ENCODE measurements around the gene POU6F2. TPM values are rescaled to one million over a fixed set of nuclear protein-coding genes. Genes with fewer than 3 reads are reported as not detected.

POU6F2 gene
- total RNA-seq, 4 donors from 2014 or later = not detected

DNA sequence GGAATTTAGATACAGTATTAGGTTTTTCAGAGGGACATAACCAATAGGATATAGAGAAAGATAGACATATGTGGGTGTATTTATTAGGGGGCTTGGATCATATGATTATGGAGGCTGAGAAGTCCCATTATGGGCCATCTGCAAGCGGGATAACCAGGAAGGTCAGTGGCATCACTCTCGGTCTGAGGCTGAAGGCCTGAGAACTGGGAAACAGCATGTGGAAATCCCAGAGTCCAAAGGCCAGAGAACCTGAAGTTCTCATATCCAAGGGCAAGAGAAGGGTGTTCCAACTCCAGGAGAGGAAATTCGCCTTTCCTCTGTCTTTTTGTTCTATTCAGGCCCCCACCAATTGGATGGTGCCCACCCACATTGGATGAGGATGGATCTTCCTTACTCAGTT, 180.7 kb downstream of the POU6F2 start:
- no peaks in the 10 kb centered on the region for H3K4me1 ChIP-seq
- DNase-seq (no peak), ATAC-seq (no peak)
- no peaks in the 10 kb centered on the region for H3K9me3 ChIP-seq
- no peaks in the 10 kb centered on the region for H3K27me3 ChIP-seq
- in situ Hi-C loops (cut with MboI; ENCODE audit: low sequenced_read_pairs in 4 of 4) (no loop called here), intact Hi-C loops (cut with DNase I; ENCODE audit: low total_unique reads) (no loop called here)
- no peak for TF ChIP-seq POLR2A (IDR thresholded peaks at IDR 0.05)
- TF ChIP-seq, protein P1, sequence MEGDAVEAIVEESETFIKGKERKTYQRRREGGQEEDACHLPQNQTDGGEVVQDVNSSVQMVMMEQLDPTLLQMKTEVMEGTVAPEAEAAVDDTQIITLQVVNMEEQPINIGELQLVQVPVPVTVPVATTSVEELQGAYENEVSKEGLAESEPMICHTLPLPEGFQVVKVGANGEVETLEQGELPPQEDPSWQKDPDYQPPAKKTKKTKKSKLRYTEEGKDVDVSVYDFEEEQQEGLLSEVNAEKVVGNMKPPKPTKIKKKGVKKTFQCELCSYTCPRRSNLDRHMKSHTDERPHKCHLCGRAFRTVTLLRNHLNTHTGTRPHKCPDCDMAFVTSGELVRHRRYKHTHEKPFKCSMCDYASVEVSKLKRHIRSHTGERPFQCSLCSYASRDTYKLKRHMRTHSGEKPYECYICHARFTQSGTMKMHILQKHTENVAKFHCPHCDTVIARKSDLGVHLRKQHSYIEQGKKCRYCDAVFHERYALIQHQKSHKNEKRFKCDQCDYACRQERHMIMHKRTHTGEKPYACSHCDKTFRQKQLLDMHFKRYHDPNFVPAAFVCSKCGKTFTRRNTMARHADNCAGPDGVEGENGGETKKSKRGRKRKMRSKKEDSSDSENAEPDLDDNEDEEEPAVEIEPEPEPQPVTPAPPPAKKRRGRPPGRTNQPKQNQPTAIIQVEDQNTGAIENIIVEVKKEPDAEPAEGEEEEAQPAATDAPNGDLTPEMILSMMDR (IDR thresholded peaks at IDR 0.05 in 4 of 5, conservative IDR thresholded peaks at IDR 0.05 in 1 of 5) = no peak
- no peak overlapping the region for H3K27ac ChIP-seq
- no peaks in the 10 kb centered on the region for H3K36me3 ChIP-seq
- H3K4me3 ChIP-seq = no peak overlapping the region

DNA sequence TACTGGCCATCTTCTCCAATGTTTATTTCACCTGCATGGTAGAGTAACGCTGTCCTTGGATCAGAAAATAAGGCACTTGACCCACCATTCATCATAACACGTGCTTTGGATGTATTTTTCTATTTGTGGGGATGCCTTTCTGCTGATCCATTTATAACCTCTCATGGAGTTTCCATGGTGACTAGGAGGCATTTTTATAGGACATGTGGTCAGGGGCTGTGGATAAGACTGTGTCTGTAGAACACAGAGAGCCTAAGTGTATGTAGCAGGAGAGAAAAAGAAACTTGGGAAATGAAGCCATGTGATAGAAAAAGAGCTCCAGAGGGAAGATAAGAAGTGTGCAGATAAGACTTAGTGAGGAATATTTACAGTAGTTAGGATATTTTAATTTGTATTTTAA, 184.2 kb downstream of the POU6F2 start:
- no peaks in the 10 kb centered on the region for H3K4me1 ChIP-seq
- H3K4me3 ChIP-seq = no peak overlapping the region
- TF ChIP-seq POLR2A (IDR thresholded peaks at IDR 0.05) = no peak
- TF ChIP-seq, protein P1 (IDR thresholded peaks at IDR 0.05 in 4 of 5, conservative IDR thresholded peaks at IDR 0.05 in 1 of 5) = no peak
- H3K9me3 ChIP-seq = no peaks in the 10 kb centered on the region
- DNase-seq (no peak), ATAC-seq (no peak)
- no peaks in the 10 kb centered on the region for H3K36me3 ChIP-seq
- H3K27ac ChIP-seq = no peak overlapping the region
- H3K27me3 ChIP-seq = no peaks in the 10 kb centered on the region
- intact Hi-C loops (cut with DNase I; ENCODE audit: low total_unique reads) (no loop called here), in situ Hi-C loops (cut with MboI; ENCODE audit: low sequenced_read_pairs in 4 of 4) (no loop called here)

DNA sequence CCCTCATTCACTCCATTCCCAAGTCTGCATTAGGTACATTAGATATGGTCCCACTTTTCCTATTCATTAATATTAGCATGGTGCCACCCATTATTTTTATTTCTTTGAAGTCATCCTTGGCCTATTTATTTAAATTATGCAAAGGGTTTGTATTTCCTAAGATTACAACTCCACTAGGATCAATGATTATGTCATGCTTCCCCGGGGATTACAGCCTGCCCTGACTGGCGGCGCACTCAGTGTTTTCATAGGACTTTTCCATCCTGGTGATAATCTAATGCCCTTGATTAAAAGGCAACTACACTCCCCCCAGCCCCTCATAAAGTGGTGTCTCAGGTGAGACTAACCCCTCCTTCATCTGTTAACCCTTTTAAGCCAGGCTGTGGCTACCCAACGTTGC, 187.2 kb downstream of the POU6F2 start:
- TF ChIP-seq, protein P1 (IDR thresholded peaks at IDR 0.05 in 4 of 5, conservative IDR thresholded peaks at IDR 0.05 in 1 of 5) = no peak
- no peak for TF ChIP-seq POLR2A (IDR thresholded peaks at IDR 0.05)
- intact Hi-C loops (cut with DNase I; ENCODE audit: low total_unique reads) = no loop called here
- DNase-seq (no peak), ATAC-seq (no peak)
- in situ Hi-C loops (cut with MboI; ENCODE audit: low sequenced_read_pairs in 4 of 4) = no loop called here
- Histone ChIP-seq H3K9me3 (no peaks in the 10 kb centered on the region), H3K36me3 (no peaks in the 10 kb centered on the region), H3K27ac (no peak overlapping the region), H3K4me3 (no peak overlapping the region), H3K27me3 (no peaks in the 10 kb centered on the region), H3K4me1 (no peaks in the 10 kb centered on the region)

DNA sequence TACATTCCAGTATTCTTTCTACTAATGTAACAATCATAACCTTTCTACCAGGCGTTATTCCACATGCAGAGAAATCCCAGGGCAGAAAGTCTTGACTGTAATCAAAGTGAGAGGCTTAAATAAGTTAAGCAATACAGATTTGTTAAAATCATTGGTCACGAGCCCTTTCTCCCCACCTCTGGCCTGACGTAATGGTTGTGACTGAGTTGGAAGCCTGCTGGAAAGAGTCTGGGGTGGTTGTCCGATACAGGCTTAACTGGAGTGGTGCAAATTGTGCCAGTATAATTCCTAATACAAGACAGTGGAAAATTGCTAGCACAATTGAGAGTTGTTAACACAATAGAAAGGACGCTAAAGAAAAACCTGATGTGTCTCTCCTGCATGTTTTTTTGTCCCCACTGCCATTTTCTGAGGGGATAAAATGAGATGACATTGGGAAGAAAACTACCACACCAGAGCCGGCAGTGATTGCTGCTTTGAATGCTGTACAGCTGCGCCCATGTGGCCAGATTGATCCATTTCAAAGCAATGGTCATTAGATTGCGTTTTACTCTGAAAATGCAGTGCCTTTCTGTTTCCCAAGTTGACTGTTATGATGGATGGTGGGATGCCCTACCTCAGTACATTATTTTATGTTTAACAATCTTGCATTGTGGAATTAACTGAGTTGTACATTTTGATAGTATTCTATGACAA, 190.8 kb downstream of the POU6F2 start:
- Histone ChIP-seq H3K4me1 (no peaks in the 10 kb centered on the region), H3K27ac (no peak overlapping the region), H3K9me3 (no peaks in the 10 kb centered on the region), H3K27me3 (no peaks in the 10 kb centered on the region), H3K4me3 (no peak overlapping the region), H3K36me3 (no peaks in the 10 kb centered on the region)
- TF ChIP-seq, protein P1 (IDR thresholded peaks at IDR 0.05 in 4 of 5, conservative IDR thresholded peaks at IDR 0.05 in 1 of 5) = no peak
- no peak for TF ChIP-seq POLR2A (IDR thresholded peaks at IDR 0.05)
- in situ Hi-C loops (cut with MboI; ENCODE audit: low sequenced_read_pairs in 4 of 4) (no loop called here), intact Hi-C loops (cut with DNase I; ENCODE audit: low total_unique reads) (no loop called here)
- DNase-seq = no peak
- no peak for ATAC-seq

DNA sequence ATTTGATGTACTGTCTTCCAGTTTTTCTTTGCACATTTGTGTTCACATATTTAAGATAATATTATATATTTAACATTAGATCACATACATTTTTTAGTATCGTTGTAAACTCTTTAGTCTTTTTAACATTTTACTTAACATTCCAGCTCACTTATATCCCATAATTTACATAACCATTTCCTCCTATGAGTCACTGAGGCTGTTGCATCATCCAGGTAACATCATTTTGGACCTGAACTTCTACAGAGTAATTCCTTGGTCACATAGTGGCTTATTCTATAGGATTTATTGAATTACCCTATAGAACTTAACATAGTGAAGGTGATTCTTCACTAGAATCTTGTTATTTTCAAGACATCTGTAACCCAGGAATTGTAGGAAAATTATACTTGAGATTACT, 194.4 kb downstream of the POU6F2 start:
- DNase-seq (no peak), ATAC-seq (no peak)
- Histone ChIP-seq H3K4me1 (no peaks in the 10 kb centered on the region), H3K27ac (no peak overlapping the region), H3K4me3 (no peak overlapping the region), H3K9me3 (no peaks in the 10 kb centered on the region), H3K36me3 (no peaks in the 10 kb centered on the region), H3K27me3 (no peaks in the 10 kb centered on the region)
- intact Hi-C loops (cut with DNase I; ENCODE audit: low total_unique reads) = no loop called here
- in situ Hi-C loops (cut with MboI; ENCODE audit: low sequenced_read_pairs in 4 of 4) = no loop called here
- TF ChIP-seq, protein P1 (IDR thresholded peaks at IDR 0.05 in 4 of 5, conservative IDR thresholded peaks at IDR 0.05 in 1 of 5) = no peak
- TF ChIP-seq POLR2A (IDR thresholded peaks at IDR 0.05) = no peak
